GM12878 (cell line): ENCODE results near the gene CDH4. TPM values are rescaled to one million over a fixed set of nuclear protein-coding genes. Genes with fewer than 3 reads are reported as not detected.

Experiments used
- ATAC-seq: fragments of 200-7000 bp; cut with Tn5 transposase; 3 replicates; pipeline ENCODE4 v1.9.1; 2020; ENCODE audit warnings: mild to moderate bottlenecking, moderate library complexity
- BruUV-seq: library from RNA; stranded (reverse); fragments of 400-500 nt; replicated peaks from 2 replicates; lab custom pipeline; 2021; lab: Mats Ljungman, UMichigan
- CTCF ChIA-PET: fragments of 300-600 bp; sonication (Branson Sonifier 250); formaldehyde crosslinking; extraction: SDS; loops from one replicate; lab custom pipeline; 2021; ENCODE audit warnings: inconsistent platforms; lab: Yijun Ruan, JAX
- POLR2A ChIA-PET: fragments of 350-600 bp; formaldehyde crosslinking; extraction: SDS; loops from one replicate; lab custom pipeline; 2021; ENCODE audit warnings: inconsistent platforms; lab: Charles Lee
- RAD21 ChIA-PET: fragments of 300-600 bp; sonication (Branson Sonifier 250); formaldehyde crosslinking; loops from one replicate; lab custom pipeline; 2023; ENCODE audit warnings: antibody characterized with exemption; ENCODE audit not compliant: unreplicated experiment; lab: Charles Lee
- SMC1A ChIA-PET: fragments of 300-600 bp; sonication (Branson Sonifier 250); formaldehyde crosslinking; loops from one replicate; lab custom pipeline; 2023; ENCODE audit not compliant: unreplicated experiment, uncharacterized antibody; lab: Charles Lee
- DNase-seq: peaks from one replicate; pipeline ENCODE4 v3.0.0-alpha.2; 2011; ENCODE audit warnings: low read depth, low spot score
- FAIRE-seq: peaks from 3 replicates; lab custom pipeline; 2011; peaks lifted over from hg19 to GRCh38; lab: Jason Lieb, UNC
- H2AFZ ChIP-seq: 2 replicates; pipeline ENCODE4 v1.6.0; 2011; ENCODE audit warnings: low read depth, low read length, control low read depth; ENCODE audit not compliant: control insufficient read depth
- H3K27ac ChIP-seq: 2 replicates; pipeline ENCODE4 v1.5.1; 2011; ENCODE audit warnings: control low read depth; ENCODE audit not compliant: control insufficient read depth, insufficient read depth
- H3K27me3 ChIP-seq, 2 experiments: replicated peaks in 1 of 2; 2 replicates each; pipeline versions ENCODE4 v1.6.0 to v1.6.1; 2011; ENCODE audit warnings: low read length in 1 of 2; ENCODE audit not compliant: control insufficient read depth in 2 of 2, insufficient read depth in 2 of 2
- H3K36me3 ChIP-seq, 2 experiments: 2 replicates each; pipeline ENCODE4 v1.5.1; 2011; ENCODE audit warnings: low read length in 1 of 2; ENCODE audit not compliant: control insufficient read depth in 2 of 2, insufficient read depth in 2 of 2
- H3K4me1 ChIP-seq: 2 replicates; pipeline ENCODE4 v1.6.1; 2011; ENCODE audit warnings: mild to moderate bottlenecking, low read length, moderate library complexity, mixed read lengths; ENCODE audit not compliant: control insufficient read depth, insufficient read depth
- H3K4me2 ChIP-seq: 2 replicates; pipeline ENCODE4 v1.6.0; 2011; ENCODE audit warnings: control low read depth; ENCODE audit not compliant: control insufficient read depth, insufficient read depth
- H3K4me3 ChIP-seq: fragments of 200-600 bp; sonication (generic); 2 replicates; pipeline ENCODE4 v1.5.1; 2016
- H3K79me2 ChIP-seq: 2 replicates; pipeline ENCODE4 v1.6.0; 2011; ENCODE audit warnings: low read length; ENCODE audit not compliant: control insufficient read depth, insufficient read depth
- H3K9ac ChIP-seq: 2 replicates; pipeline ENCODE4 v1.8.0; 2011; ENCODE audit warnings: low read length, control low read depth, mixed read lengths; ENCODE audit not compliant: control insufficient read depth, insufficient read depth
- H3K9me3 ChIP-seq: replicated peaks from 3 replicates; pipeline ENCODE4 v1.5.1; 2011; ENCODE audit warnings: mild to moderate bottlenecking, low read length; ENCODE audit not compliant: control insufficient read depth, insufficient read depth
- H4K20me1 ChIP-seq: 2 replicates; pipeline ENCODE4 v1.6.0; 2011; ENCODE audit not compliant: control insufficient read depth, insufficient read depth
- CTCF ChIP-seq, 3 experiments: IDR thresholded peaks in 2 of 3; conservative IDR thresholded peaks in 1 of 3; 2 replicates each; pipeline ENCODE4 v1.5.1; 2011; ENCODE audit warnings: low read depth in 3 of 3, low read length in 3 of 3, mild to moderate bottlenecking in 3 of 3, control low read depth in 2 of 3, moderate library complexity in 2 of 3, inconsistent platforms in 1 of 3, mixed read lengths in 1 of 3; ENCODE audit not compliant: control insufficient read depth in 2 of 3, insufficient read depth in 1 of 3; ENCODE audit errors: extremely low read depth in 1 of 3
- EGR1 ChIP-seq, 2 experiments: IDR thresholded peaks; 1 replicate in 1 of 2; 2 replicates in 1 of 2; pipeline ENCODE4 v1.6.1; 2011 to 2012; ENCODE audit warnings: low read depth in 2 of 2, low read length in 2 of 2, borderline replicate concordance in 1 of 2, mild to moderate bottlenecking in 1 of 2, moderate library complexity in 1 of 2
- IRF3 ChIP-seq: fragments of 450-650 bp; IDR thresholded peaks from 2 replicates; pipeline ENCODE4 v1.6.1; 2014; ENCODE audit warnings: mild to moderate bottlenecking
- KDM1A ChIP-seq: fragments of 200-600 bp; sonication (generic); IDR thresholded peaks from 2 replicates; pipeline ENCODE4 v1.6.1; 2016; ENCODE audit warnings: borderline replicate concordance
- PAX5 ChIP-seq: IDR thresholded peaks from 2 replicates; pipeline ENCODE4 v1.6.1; 2011; ENCODE audit warnings: low read depth, low read length, borderline replicate concordance
- RCOR1 ChIP-seq: conservative IDR thresholded peaks from 2 replicates; pipeline ENCODE4 v1.6.1; 2012; ENCODE audit warnings: low read depth, low read length, improper control_type of control experiment
- RFX5 ChIP-seq: IDR thresholded peaks from 2 replicates; pipeline ENCODE4 v1.6.1; 2011; ENCODE audit warnings: low read depth, low read length, improper control_type of control experiment
- SREBF1 ChIP-seq: IDR thresholded peaks from 2 replicates; pipeline ENCODE4 v1.6.1; 2012; ENCODE audit warnings: mild to moderate bottlenecking, low read length
- STAT3 ChIP-seq: IDR thresholded peaks from 2 replicates; pipeline ENCODE4 v1.6.1; 2011; ENCODE audit warnings: low read depth, low read length, improper control_type of control experiment
- TBL1XR1 ChIP-seq: IDR thresholded peaks from 2 replicates; pipeline ENCODE4 v1.6.1; 2012; ENCODE audit warnings: low read depth, low read length, improper control_type of control experiment
- TCF12 ChIP-seq: IDR thresholded peaks from 2 replicates; pipeline ENCODE4 v1.6.1; 2011; ENCODE audit warnings: low read depth, mild to moderate bottlenecking, low read length
- ZSCAN29 ChIP-seq: fragments of 450-650 bp; IDR thresholded peaks from 2 replicates; pipeline ENCODE4 v1.6.1; 2017; ENCODE audit warnings: mild to moderate bottlenecking, moderate library complexity
- ZZZ3 ChIP-seq: IDR thresholded peaks from 2 replicates; pipeline ENCODE4 v1.6.1; 2011; ENCODE audit warnings: low read depth; ENCODE audit not compliant: control insufficient read depth, insufficient read length
- WGBS: methylation state at CpG from one replicate; pipeline ENCODE4 v1.1.6; 2016; ENCODE audit warnings: low lambda C conversion rate; ENCODE audit not compliant: insufficient replicate concordance, insufficient coverage; ENCODE audit errors: missing lambda C conversion rate; 5-methylcytosine and 5-hydroxymethylcytosine counted together
- in situ Hi-C: fragments of 300-500 bp; cut with MboI; formaldehyde crosslinking; loops from 9 replicates; pipeline ENCODE4 v1.14.3; 2018; ENCODE audit warnings: mixed read lengths
- intact Hi-C: fragments of 100-400 bp; cut with micrococcal nuclease; formaldehyde crosslinking; loops from one replicate; pipeline ENCODE4 v1.14.2; 2022; ENCODE audit not compliant: unreplicated experiment
- polyA plus RNA-seq, 11 experiments: library from polyadenylated mRNA; depleted of rRNA in 4 of 11; unstranded in 6 of 11; stranded (reverse) in 5 of 11; fragments of >200 nt; fragmentation: Nextera tagmentation in 4 of 11; fragmentation: Illumina TruSeq in 1 of 11; extraction: Ambion mirVana in 4 of 11; extraction: Trizol in 1 of 11; gene quantifications; 1 replicate in 1 of 11; 2 replicates in 10 of 11; pipeline versions ENCODE4 v1.2.1 to v1.2.3, GENCODE V29; 2011 to 2016; ENCODE audit warnings: inconsistent platforms in 2 of 11, missing spikeins in 2 of 11, low read depth in 1 of 11
- total RNA-seq, 4 experiments: library from RNA; depleted of rRNA in 3 of 4; stranded (reverse); fragments of >200 nt in 3 of 4; fragmentation: Illumina TruSeq in 1 of 4; extraction: Trizol in 1 of 4; gene quantifications; 2 replicates each; pipeline versions ENCODE4 v1.2.1 to v1.2.3, GENCODE V29; 2013 to 2021
- TF ChIP-seq, protein P1 (sequence below): fragments of 450-650 bp; formaldehyde crosslinking; IDR thresholded peaks from 2 replicates; pipeline ENCODE4 v1.5.0; 2022; ENCODE audit warnings: mild to moderate bottlenecking, missing genetic modification characterization
- TF ChIP-seq, protein P2 (sequence below): fragments of 150-350 bp; IDR thresholded peaks from 2 replicates; pipeline ENCODE4 v1.6.1; 2014; ENCODE audit warnings: mild to moderate bottlenecking, low read depth, low read length

The CDH4 gene
- total and polyA plus RNA-seq, 10 of the 15 experiments (the other 5 are each of a cell fraction or from before 2014, with no cell fraction given): not detected

DNA sequence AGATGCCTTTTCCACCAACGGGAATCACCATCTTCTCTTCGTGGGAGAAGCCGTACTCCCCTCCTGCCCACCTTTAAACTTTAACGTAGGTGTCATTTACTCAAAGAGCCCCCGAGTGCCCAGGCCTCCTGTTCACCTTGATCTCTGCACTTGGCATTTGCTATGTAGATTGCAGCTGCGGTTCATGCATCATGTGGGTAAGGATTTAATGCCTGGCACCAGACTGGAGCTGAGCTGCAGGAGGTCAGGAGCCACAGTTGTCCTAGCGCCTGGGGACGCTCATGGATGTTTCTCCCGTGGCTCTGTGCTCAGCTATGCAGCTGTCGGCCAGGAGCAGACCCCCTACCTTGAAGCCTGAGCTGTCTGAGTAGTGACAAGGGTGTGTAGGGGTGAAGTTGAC is 133.7 kb downstream of the CDH4 start:
- CTCF ChIA-PET: no interaction called here
- WGBS: 46% methylated on average over 10 of the region's 10 CpGs

More for the DNA sequence above, 133.7 kb downstream of the CDH4 start:
- no peaks in the 10 kb centered on the region for H4K20me1 ChIP-seq
- in situ Hi-C loops: no loop called here
- H3K27ac ChIP-seq: no peak overlapping the region
- no peak overlapping the region for H3K9ac ChIP-seq
- H3K79me2 ChIP-seq: no peaks in the 10 kb centered on the region
- H3K4me3 ChIP-seq: no peak overlapping the region
- intact Hi-C loops: no loop called here
- ChIA-PET POLR2A (no interaction called here), RAD21 (no interaction called here)
- H3K9me3 ChIP-seq: no peaks in the 10 kb centered on the region; the same call in 2 of the 3 replicates
- no peak for TF ChIP-seq SREBF1
- TF ChIP-seq RFX5: no peak
- no peak for TF ChIP-seq TBL1XR1
- TF ChIP-seq CTCF (IDR thresholded peaks at IDR 0.05 in 2 of 3, conservative IDR thresholded peaks at IDR 0.05 in 1 of 3; ENCODE audit: control insufficient read depth in 2 of 3, extremely low read depth in 1 of 3, insufficient read depth in 1 of 3, low read depth in 3 of 3, low read length in 3 of 3): no peak
- TF ChIP-seq EGR1 (IDR thresholded peaks at IDR 0.05; ENCODE audit: borderline replicate concordance in 1 of 2, low read depth in 2 of 2, low read length in 2 of 2): no peak
- TF ChIP-seq STAT3: no peak
- no peak for TF ChIP-seq KDM1A
- TF ChIP-seq, protein P1, sequence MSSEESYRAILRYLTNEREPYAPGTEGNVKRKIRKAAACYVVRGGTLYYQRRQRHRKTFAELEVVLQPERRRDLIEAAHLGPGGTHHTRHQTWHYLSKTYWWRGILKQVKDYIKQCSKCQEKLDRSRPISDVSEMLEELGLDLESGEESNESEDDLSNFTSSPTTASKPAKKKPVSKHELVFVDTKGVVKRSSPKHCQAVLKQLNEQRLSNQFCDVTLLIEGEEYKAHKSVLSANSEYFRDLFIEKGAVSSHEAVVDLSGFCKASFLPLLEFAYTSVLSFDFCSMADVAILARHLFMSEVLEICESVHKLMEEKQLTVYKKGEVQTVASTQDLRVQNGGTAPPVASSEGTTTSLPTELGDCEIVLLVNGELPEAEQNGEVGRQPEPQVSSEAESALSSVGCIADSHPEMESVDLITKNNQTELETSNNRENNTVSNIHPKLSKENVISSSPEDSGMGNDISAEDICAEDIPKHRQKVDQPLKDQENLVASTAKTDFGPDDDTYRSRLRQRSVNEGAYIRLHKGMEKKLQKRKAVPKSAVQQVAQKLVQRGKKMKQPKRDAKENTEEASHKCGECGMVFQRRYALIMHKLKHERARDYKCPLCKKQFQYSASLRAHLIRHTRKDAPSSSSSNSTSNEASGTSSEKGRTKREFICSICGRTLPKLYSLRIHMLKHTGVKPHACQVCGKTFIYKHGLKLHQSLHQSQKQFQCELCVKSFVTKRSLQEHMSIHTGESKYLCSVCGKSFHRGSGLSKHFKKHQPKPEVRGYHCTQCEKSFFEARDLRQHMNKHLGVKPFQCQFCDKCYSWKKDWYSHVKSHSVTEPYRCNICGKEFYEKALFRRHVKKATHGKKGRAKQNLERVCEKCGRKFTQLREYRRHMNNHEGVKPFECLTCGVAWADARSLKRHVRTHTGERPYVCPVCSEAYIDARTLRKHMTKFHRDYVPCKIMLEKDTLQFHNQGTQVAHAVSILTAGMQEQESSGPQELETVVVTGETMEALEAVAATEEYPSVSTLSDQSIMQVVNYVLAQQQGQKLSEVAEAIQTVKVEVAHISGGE (CRISPR knock-in tag): no peak
- no peak for TF ChIP-seq TCF12
- TF ChIP-seq, protein P2, sequence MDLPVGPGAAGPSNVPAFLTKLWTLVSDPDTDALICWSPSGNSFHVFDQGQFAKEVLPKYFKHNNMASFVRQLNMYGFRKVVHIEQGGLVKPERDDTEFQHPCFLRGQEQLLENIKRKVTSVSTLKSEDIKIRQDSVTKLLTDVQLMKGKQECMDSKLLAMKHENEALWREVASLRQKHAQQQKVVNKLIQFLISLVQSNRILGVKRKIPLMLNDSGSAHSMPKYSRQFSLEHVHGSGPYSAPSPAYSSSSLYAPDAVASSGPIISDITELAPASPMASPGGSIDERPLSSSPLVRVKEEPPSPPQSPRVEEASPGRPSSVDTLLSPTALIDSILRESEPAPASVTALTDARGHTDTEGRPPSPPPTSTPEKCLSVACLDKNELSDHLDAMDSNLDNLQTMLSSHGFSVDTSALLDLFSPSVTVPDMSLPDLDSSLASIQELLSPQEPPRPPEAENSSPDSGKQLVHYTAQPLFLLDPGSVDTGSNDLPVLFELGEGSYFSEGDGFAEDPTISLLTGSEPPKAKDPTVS: no peak
- no peak for TF ChIP-seq PAX5
- TF ChIP-seq IRF3: no peak
- no peak for TF ChIP-seq ZZZ3
- no peak for TF ChIP-seq ZSCAN29
- no peak for TF ChIP-seq RCOR1
- TF ChIP-seq, all 136 proteins: peak for 0
- no peaks in the 10 kb centered on the region for H3K4me1 ChIP-seq
- no peak for ATAC-seq
- SMC1A ChIA-PET: no interaction called here
- H2AFZ ChIP-seq: no peak overlapping the region
- no TSS peak for BruUV-seq
- DNase-seq: no peak
- H3K36me3 ChIP-seq: no peaks in the 10 kb centered on the region
- FAIRE-seq: no peak
- no peaks in the 10 kb centered on the region for H3K27me3 ChIP-seq
- H3K4me2 ChIP-seq: no peak overlapping the region
